HUES48 (cell line): ENCODE results near the gene SAPCD1.

Experiments
- H3K27ac ChIP-seq: one replicate; pipeline ENCODE4 v1.7.0; 2013; ENCODE audit warnings: low read depth, low read length, inconsistent platforms
- H3K27me3 ChIP-seq: 2 replicates; pipeline ENCODE4 v1.6.1; 2013; ENCODE audit warnings: mild to moderate bottlenecking, low read length; ENCODE audit not compliant: control insufficient read depth, insufficient read depth
- H3K36me3 ChIP-seq: 2 replicates; pipeline ENCODE4 v1.6.1; 2013; ENCODE audit warnings: low read length; ENCODE audit not compliant: control insufficient read depth, insufficient read depth
- H3K4me1 ChIP-seq: 2 replicates; pipeline ENCODE4 v1.6.1; 2013; ENCODE audit warnings: mild to moderate bottlenecking, low read length; ENCODE audit not compliant: control insufficient read depth, insufficient read depth
- H3K4me3 ChIP-seq: 2 replicates; pipeline ENCODE4 v1.5.1; 2013; ENCODE audit warnings: mild to moderate bottlenecking, low read depth, low read length
- H3K9ac ChIP-seq: 2 replicates; pipeline ENCODE4 v1.6.1; 2013; ENCODE audit warnings: mild to moderate bottlenecking, low read depth, low read length, moderate library complexity
- H3K9me3 ChIP-seq: 2 replicates; pipeline ENCODE4 v1.6.1; 2013; ENCODE audit warnings: low read length; ENCODE audit not compliant: control insufficient read depth, insufficient read depth

The SAPCD1 gene

GRCh38 chr6:31813465-31813849 is 51.0 kb downstream of the SAPCD1 start:
- H3K9me3 ChIP-seq = no peaks in the 10 kb centered on the region
- peaks cover 7% of the 10 kb centered on the region; the same call in 1 of the 2 replicates for H3K4me1 ChIP-seq
- no peak overlapping the region for H3K4me3 ChIP-seq
- no peaks in the 10 kb centered on the region for H3K27me3 ChIP-seq
- no peaks in the 10 kb centered on the region for H3K36me3 ChIP-seq
- no peak overlapping the region for H3K9ac ChIP-seq
- peak overlapping the region; percentile 64 for H3K27ac ChIP-seq
